Psoas muscle (tissue), 8 donors: Measurements from ENCODE around the gene TNFRSF25. TPM values are rescaled to one million over a fixed set of nuclear protein-coding genes. Genes with fewer than 3 reads are reported as not detected.
A peak's percentile ranks its signal among the peaks of the same experiment; 100 is the strongest.
"Not testable (repeated sequence)": the region's sequence is repeated elsewhere in the genome, so short reads cannot be mapped to it uniquely, and the experiment has no call there.

ENCODE experiments used
- ATAC-seq, 4 donors: fragments of 200-7000 bp; cut with Tn5 transposase; one replicate each; pipeline ENCODE4 v1.9.1; 2020; ENCODE audit warnings: moderate library complexity in 3 of 4, mild to moderate bottlenecking in 2 of 4
- DNase-seq, 2 donors: peaks; one replicate each; pipeline ENCODE4 v3.0.0-alpha.2; 2020
- H3K27ac ChIP-seq: fragments of 200-600 bp; one replicate; pipeline ENCODE4 v1.8.0; 2022
- H3K27me3 ChIP-seq, 3 donors: fragments of 200-600 bp in 1 of 3; one replicate each; pipeline versions ENCODE4 v1.6.1 to v1.8.0; 2013 to 2022; ENCODE audit warnings: low read length in 2 of 3, mild to moderate bottlenecking in 2 of 3, moderate library complexity in 1 of 3; ENCODE audit not compliant: insufficient read depth in 3 of 3
- H3K36me3 ChIP-seq, 2 donors: fragments of 200-600 bp in 1 of 2; one replicate each; pipeline versions ENCODE4 v1.6.1 to v1.8.0; 2013 to 2022; ENCODE audit warnings: low read depth in 1 of 2, mild to moderate bottlenecking in 1 of 2, moderate library complexity in 1 of 2; ENCODE audit not compliant: insufficient read depth in 1 of 2
- H3K4me1 ChIP-seq: fragments of 200-600 bp; one replicate; pipeline ENCODE4 v1.8.0; 2022
- H3K4me3 ChIP-seq: fragments of 200-600 bp; one replicate; pipeline ENCODE4 v1.8.0; 2022; ENCODE audit warnings: mild to moderate bottlenecking
- H3K9me3 ChIP-seq: fragments of 200-600 bp; one replicate; pipeline ENCODE4 v1.8.0; 2022
- WGBS, 3 donors: extraction: QIAGEN DNeasy Blood & Tissue Kit; methylation state at CpG; one replicate each; pipeline versions ENCODE4 v1.1.6 to v1.1.7; 2013; 5-methylcytosine and 5-hydroxymethylcytosine counted together
- intact Hi-C, 2 donors: fragments of 100-400 bp; cut with DNase I; formaldehyde crosslinking; loops; one replicate each; pipeline versions ENCODE4 v1.11.0 to v1.14.2; 2022
- polyA plus RNA-seq, 3 donors: library from polyadenylated mRNA; stranded (reverse); fragments of 200-250 nt; gene quantifications; one replicate each; pipeline ENCODE4 v1.2.3, GENCODE V29; 2013
- total RNA-seq, 4 donors: library from RNA; stranded (reverse); fragmentation: NEBNext Ultra II Directional in 2 of 4; extraction: Animal tissue kit (Norgen Biotek cat#: 25700) in 2 of 4; gene quantifications; one replicate each; pipeline versions ENCODE4 v1.2.1 to v1.2.4, GENCODE V29; 2021 to 2023
- TF ChIP-seq, protein P1 (sequence below): fragments of 200-600 bp; IDR thresholded peaks from one replicate; pipeline ENCODE4 v1.8.0; 2022; ENCODE audit warnings: antibody characterized with exemption
- donor health status: healthy with polysubstance abuse.
- donor health status: DM: no; HTN: no; CAD: no; lungs with moderate emphysema.
- donor health status: Bipolar disorder and iron deficiency.
- donor health status: healthy.
- donor health status: DM: yes; HTN: yes; CAD: no.
- donor health status: DM: no; HTN: no; CAD: no.
- donor health status: DM: no; HTN: no; CAD: no.
- donor health status: DM: yes; HTN: yes; CAD: no.

Gene TNFRSF25
- total and polyA plus RNA-seq, 7 donors: 1.5 to 2.7 (median 1.9) TPM

DNA sequence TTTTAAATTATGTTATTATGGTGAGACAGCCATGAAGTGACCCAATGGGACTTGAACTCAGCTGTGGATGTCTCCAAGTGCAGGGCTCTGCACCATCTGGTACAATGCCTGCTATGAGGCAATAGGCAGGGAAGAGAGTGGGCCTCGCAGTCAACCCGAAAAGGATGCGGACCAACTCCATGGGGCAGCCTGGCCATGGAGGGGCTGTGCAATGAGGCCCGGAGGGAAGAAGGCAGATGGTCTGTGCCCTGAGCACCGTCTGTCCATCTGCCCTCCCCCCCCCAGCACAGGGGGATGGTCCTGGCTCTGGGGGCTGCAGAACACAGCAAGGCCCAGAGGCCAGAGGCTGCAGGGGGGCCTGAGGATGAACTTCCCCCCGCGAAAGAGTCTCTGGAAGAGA lies 24.4 kb downstream of the TNFRSF25 start:
- WGBS, 3 donors: 65 to 77% (median 74%) methylated on average over 7 of the region's 7 CpGs
- H3K27me3 ChIP-seq: peaks cover 0 to 54% (median 12%) of the 10 kb centered on the region in 3 donors

DNA sequence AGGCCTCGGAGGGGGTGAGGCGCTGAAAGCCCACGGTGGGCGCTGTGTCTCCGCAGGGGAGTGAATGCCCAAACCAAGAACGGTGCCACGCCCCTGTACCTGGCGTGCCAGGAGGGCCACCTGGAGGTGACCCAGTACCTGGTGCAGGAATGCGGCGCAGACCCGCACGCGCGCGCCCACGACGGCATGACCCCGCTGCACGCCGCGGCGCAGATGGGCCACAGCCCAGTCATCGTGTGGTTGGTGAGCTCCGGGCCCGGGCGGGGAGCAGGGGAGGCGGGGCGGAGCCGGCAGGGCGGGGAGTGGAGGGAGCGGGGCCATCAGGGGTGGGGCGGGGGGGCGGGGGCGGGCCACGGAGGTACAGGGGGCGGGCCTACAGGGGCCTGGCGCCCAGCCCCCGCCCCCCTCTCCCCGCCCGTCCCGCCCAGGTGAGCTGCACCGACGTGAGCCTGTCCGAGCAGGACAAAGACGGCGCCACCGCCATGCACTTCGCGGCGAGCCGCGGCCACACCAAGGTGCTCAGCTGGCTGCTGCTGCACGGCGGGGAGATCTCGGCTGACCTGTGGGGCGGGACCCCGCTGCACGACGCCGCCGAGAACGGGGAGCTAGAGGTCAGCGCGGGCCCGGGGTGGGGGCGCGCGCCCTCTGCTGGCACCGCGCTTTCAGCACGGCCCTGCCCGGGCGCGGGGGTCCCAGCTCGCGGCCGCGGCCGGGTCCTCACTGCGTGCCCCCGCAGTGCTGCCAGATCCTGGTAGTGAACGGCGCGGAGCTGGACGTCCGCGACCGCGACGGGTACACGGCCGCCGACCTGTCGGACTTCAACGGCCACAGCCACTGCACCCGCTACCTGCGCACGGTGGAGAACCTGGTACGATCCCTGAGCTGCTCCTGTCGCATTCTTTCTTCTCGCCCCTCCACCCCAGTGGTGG lies 25.5 kb downstream of the TNFRSF25 start:
- TF ChIP-seq, protein P1, sequence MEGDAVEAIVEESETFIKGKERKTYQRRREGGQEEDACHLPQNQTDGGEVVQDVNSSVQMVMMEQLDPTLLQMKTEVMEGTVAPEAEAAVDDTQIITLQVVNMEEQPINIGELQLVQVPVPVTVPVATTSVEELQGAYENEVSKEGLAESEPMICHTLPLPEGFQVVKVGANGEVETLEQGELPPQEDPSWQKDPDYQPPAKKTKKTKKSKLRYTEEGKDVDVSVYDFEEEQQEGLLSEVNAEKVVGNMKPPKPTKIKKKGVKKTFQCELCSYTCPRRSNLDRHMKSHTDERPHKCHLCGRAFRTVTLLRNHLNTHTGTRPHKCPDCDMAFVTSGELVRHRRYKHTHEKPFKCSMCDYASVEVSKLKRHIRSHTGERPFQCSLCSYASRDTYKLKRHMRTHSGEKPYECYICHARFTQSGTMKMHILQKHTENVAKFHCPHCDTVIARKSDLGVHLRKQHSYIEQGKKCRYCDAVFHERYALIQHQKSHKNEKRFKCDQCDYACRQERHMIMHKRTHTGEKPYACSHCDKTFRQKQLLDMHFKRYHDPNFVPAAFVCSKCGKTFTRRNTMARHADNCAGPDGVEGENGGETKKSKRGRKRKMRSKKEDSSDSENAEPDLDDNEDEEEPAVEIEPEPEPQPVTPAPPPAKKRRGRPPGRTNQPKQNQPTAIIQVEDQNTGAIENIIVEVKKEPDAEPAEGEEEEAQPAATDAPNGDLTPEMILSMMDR: no peak
- DNase-seq (no peak), ATAC-seq (peak in 1 of 4 donors; percentile 7)
- intact Hi-C loops: no loop called here
- Histone ChIP-seq H3K36me3 (no peaks in the 10 kb centered on the region), H3K27me3 (peaks cover 0 to 50% (median 12%) of the 10 kb centered on the region in 3 donors), H3K4me1 (no peaks in the 10 kb centered on the region), H3K9me3 (no peaks in the 10 kb centered on the region), H3K27ac (no peak overlapping the region), H3K4me3 (no peak overlapping the region)
- 6 to 13% (median 9%) methylated on average over 46 to 97 of the region's 101 CpGs for WGBS, 3 donors

More for the DNA sequence above, 24.4 kb downstream of the TNFRSF25 start:
- ATAC-seq (no peak), DNase-seq (no peak)
- Histone ChIP-seq H3K27ac (no peak overlapping the region), H3K36me3 (no peaks in the 10 kb centered on the region), H3K4me1 (no peaks in the 10 kb centered on the region), H3K4me3 (no peak overlapping the region), H3K9me3 (no peaks in the 10 kb centered on the region)
- intact Hi-C loops: no loop called here
- TF ChIP-seq, protein P1: no peak

DNA sequence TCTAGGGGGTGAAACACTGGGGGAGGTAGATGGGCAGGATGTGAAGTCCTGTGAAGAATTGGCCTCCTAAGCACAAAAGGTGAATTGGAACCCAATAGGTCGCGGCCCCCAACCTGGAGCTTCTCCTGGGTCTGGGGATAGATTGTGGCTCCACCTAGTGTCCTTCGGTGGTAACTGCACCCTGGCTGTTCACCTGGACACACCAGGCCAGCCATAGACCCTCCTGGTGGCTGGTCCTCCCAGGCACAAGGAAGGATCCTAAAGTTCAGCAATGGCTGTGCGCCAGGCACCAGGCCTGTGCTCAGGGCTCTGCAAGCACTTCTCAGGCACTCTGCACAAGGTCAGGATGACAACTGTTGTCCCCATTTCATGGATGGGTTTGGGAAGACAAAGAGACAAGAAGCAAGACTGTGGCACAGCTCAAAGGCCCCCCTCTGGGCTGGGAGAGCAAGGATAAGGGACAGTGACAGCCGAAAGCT lies 27.9 kb downstream of the TNFRSF25 start:
- DNase-seq: peak; percentile 40 to 71
- H3K27me3 ChIP-seq: peaks cover 0 to 41% (median 12%) of the 10 kb centered on the region in 3 donors

DNA sequence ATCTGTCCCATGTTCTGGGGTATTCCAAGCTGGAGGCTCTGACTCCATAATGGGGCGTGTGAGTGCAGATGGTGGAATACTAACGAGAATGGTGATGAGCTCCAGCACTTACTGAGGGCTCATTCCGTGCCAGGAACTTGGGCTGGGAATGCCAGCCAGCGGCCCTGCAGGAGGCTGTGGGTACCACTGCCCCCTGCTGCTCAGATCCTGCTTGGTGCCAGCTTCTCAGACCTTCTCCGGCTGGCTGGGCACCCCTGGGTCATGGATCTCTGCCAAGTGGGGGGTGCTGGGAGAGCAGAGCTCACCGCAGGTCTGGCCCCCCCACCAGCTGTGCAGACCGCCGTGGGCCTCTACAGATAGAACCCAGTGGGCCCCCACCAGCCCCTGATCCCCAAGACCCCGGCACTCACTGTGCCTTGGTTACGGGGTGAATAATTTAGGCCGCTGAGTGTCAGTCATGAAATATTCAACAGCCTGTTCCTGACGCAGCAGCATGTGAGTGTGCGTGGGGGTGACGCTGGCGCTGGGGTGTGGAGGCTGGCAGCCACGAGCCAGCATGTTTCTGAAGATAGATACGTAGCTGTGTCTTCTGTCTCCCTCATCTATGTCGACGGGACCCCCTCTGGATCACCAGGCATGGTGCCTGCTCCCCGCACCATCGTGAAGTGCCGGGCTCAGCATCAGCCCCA lies 28.8 kb downstream of the TNFRSF25 start:
- DNase-seq, H3K4me3 ChIP-seq, H3K36me3 ChIP-seq, H3K9me3 ChIP-seq, H3K4me1 ChIP-seq, H3K27ac ChIP-seq, ATAC-seq, intact Hi-C loops: not testable (repeated sequence)
- H3K27me3 ChIP-seq: peaks cover 0 to 37% (median 13%) of the 10 kb centered on the region in 3 donors
- 36 to 49% (median 38%) methylated on average over 20 to 22 of the region's 22 CpGs for WGBS, 3 donors

More for the DNA sequence above, 27.9 kb downstream of the TNFRSF25 start:
- TF ChIP-seq, protein P1: peak; percentile 94
- WGBS, 3 donors: 11 to 15% (median 13%) methylated on average over 5 of the region's 5 CpGs
- H3K9me3 ChIP-seq: no peaks in the 10 kb centered on the region
- H3K4me3 ChIP-seq: no peak overlapping the region
- H3K36me3 ChIP-seq: no peaks in the 10 kb centered on the region
- ATAC-seq: peak; percentile 70 to 88 (median 74)
- intact Hi-C loops: no loop called here
- no peak overlapping the region for H3K27ac ChIP-seq
- no peaks in the 10 kb centered on the region for H3K4me1 ChIP-seq

DNA sequence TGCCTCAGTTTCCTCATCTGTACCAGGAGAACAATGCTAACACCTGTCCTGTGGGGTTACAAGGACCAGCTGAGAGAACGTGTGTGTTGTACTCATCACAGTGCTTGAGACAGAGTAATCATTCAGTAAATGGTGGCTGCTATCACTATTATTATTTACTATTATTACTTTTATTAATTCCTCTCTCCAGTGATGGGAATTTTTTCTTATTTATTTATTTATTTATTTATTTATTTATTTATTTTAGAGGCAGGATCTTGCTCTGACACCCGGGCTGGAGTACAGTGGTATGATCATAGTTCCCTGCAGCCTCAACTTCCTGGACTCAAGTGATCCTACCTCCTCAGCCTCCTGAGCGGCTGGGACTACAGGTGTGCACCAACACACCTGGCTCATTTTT lies 29.7 kb downstream of the TNFRSF25 start:
- 72 to 78% (median 77%) methylated on average over 3 of the region's 3 CpGs for WGBS, 3 donors
- DNase-seq, H3K4me3 ChIP-seq, ATAC-seq, H3K27ac ChIP-seq, H3K4me1 ChIP-seq, H3K36me3 ChIP-seq, H3K9me3 ChIP-seq, intact Hi-C loops: not testable (repeated sequence)
- H3K27me3 ChIP-seq: peaks cover 0 to 28% (median 12%) of the 10 kb centered on the region in 3 donors
